GM19238 (cell line): ENCODE results near the gene PACRG.

Experiments
- DNase-seq: peaks from one replicate; pipeline ENCODE4 v3.0.0; 2011; ENCODE audit warnings: low spot score; ENCODE audit not compliant: insufficient read length

PACRG gene

GRCh38 chr6:163344411-163344810 is 616.6 kb downstream of the PACRG start:
- no peak for DNase-seq

DNA sequence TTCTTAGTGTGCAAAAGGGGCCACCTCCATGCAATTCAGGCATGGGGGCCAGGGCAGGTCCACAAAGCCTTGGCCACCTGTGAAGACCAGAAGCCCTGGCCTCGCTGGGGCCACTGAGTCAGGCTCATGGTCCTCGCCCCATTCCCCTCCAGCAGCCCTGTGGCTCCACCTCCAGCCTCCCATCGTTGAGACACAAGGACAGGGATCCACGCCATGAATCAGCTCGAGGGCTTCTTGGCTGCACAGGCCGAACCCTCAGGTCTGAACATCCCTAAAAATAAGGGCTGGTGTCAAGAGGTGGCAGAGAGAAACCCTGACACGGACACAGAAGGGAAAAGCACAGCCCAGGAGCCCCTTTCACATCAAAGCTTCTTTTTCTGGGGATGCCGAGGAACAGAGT is 618.2 kb downstream of the PACRG start:
- no peak for DNase-seq

DNA sequence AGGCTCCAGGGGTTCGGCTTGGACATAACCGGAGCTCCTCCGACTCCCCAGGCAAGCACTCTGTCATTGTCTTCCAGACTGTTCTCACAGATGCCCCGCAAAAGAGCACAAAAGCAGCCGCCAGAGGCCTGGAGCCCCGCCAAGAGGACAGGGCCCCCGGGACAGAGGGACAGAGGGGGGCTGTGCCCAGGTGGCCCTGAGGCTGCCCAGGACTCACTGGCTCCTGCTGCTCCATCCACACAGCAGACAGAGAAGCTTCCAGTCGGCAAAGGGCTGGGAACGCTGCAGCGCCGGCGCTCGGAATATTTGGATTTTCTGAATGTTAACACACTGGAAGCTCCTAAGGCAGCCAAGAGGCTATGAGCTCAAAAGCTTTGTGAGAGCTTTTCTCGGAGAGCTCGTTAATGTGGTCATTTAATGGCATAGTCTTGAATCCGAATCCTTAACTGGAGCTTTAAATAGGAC is 618.8 kb downstream of the PACRG start:
- DNase-seq = no peak

GRCh38 chr6:163347021-163347446 is 619.3 kb downstream of the PACRG start:
- DNase-seq = no peak

DNA sequence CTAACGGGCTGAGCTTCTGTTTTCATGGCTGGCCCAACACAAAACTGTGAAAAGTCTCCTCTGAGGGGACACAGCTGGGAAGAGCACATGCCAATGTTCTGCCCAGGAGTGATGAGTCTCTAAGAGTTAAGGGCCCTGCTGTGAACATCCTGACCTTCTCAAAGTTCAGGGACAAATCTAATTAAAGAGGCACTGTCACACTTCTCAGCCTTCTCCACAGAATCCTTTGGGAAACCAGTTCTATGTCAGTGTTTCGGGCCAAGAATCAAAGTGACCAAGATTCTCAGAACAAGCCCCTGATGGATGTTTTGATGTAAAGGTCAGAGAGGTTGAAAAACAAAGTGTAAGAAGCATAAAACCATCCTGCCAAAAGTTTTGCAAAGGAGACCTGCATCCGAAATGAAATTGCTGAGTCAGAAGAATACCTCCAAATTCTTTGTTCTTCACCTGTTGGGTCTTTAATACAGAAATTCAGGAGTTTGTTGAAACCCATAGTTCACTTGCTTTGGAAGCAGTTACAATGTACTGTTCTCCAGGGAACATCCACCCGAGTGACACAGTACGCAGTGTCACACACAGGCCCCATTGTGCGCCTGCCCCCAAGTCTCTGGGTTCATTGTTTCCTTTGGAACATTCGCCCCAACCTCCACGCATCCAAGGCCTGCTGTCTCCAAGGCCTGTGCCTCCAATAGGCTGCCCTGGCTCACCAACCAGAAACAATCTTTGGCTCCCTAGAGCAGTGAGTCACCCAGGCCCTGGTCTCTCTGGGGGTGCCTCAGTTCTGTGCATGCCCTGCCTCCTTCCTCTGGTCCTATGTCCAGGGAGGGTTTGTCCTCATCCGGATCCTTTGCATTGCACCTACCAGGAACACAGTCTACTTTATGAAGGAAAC is 621.3 kb downstream of the PACRG start:
- DNase-seq = no peak

- DNase-seq = no peak
These were observed 621.9 kb downstream of the PACRG start for GRCh38 chr6:163349696-163350095.

DNA sequence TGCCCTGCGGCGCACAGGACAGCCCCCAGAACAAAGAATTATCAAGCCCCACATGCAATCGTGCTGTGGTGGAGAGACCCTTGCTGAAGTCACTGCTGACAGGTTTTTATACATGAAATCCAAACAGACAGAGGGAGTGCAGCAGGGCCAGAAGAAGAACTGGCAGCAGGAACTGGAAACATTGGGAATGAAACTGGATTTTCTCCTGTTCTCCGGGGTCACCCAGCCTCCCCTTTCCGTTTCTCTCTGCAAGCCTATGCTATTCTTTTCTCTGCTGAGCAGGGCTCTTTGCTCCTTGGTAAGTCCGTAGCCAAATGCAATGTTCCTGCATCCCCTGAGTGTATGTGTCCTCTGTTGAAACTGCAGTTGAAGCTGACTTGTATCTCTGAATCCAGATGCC is 623.2 kb downstream of the PACRG start:
- no peak for DNase-seq

DNA sequence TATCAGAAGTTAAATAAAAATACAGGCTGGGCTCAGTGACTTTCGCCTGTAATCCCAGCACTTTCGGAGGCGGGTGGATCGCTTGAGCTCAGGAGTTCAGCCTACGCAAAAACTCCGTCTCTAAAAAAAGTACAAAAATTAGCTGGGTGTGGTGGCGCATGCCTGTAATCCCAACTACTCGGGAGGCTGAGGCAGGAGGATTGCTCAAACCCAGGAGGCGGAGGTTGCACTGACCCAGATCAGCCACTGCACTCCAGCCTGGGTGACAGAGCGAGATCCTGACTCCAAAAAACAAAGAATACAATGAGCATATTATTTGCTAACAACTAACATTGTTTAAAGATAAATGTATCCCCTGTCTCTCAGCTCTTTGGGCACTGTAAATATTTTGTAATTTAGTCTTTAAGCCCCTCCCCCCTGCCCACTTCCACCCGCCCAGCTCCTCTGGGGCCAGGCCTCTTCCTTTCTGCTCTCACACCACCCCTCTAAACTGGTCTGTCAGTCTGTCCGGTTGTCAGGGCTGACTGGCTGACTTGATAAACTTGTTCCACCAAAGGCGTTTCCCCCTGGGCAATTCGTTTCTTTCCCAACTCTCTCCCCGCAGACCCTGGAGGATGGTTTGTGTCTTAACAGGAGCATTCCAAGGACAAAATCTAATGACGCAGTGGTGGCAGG is 624.4 kb downstream of the PACRG start:
- DNase-seq = no peak

- no peak for DNase-seq
These were observed 625.2 kb downstream of the PACRG start for GRCh38 chr6:163352966-163353365.

GRCh38 chr6:163354085-163354484 is 626.3 kb downstream of the PACRG start:
- no peak for DNase-seq

DNA sequence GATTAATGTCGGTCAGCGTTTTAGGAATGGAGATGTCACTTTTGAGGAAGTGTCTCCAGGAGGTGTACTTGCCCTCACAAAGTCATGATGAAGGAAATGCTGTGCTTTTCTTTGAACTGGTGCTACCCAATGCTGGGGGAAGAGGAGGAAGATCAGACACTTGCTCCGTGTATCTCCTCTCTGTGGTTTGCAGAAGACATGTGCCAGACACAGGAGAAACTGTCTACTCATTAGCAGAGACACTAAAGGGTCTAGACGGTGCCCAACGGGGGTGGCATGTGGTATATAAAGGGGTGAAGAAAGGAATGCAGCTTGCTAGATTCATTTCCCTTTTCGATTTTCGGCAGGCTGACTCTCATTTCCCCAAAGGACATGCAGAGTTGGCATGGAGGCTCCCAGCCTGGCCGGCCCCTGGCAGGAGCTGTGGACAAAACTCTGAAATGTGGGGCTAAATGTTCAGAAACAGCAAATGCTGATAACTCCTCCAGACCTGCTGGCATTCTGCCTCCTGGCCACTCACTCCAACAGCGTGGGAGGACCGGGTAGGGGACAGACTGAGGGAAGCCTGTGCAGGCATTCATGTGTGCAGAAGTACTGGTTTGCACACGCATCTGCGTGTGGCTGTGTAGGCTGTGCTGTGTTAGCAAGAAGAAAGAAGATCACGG is 627.1 kb downstream of the PACRG start:
- DNase-seq = no peak

- no peak for DNase-seq
These were observed 627.7 kb downstream of the PACRG start for GRCh38 chr6:163355426-163355991.

DNA sequence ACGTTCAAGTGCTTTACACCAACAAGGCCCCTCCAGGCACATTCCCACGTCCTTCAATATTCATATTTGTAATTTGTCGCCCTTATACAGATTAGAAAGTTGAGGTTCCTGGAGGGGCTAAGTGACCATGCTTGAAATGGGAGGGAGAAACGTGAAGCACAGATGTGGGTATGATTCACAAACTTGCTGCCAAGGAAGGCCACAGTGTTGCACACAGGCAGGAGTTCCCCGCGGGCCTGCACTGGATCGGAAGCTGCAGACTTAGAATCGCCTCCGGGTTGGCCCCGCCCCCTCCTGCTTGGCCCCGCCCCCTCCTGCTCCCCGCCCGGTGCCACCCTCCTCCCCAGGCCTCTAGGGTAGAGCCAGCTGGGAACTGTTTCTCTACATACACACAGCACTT is 628.5 kb downstream of the PACRG start:
- DNase-seq = no peak

- DNase-seq = no peak
These were observed 629.0 kb downstream of the PACRG start for GRCh38 chr6:163356743-163357142.

GRCh38 chr6:163364641-163365040 is 636.9 kb downstream of the PACRG start:
- no peak for DNase-seq
